H1 (cell line): ENCODE data around the gene SLC12A6. TPM values are rescaled to one million over a fixed set of nuclear protein-coding genes. Genes with fewer than 3 reads are reported as not detected.

Experiments used
- CTCF ChIA-PET: fragments of 300-600 bp; sonication (Branson Sonifier 250); formaldehyde crosslinking; loops from one replicate; lab custom pipeline; 2021; ENCODE audit not compliant: partially characterized antibody; lab: Charles Lee
- POLR2A ChIA-PET: fragments of 300-600 bp; sonication (Branson Sonifier 250); formaldehyde crosslinking; loops from one replicate; lab custom pipeline; 2021; ENCODE audit warnings: inconsistent platforms; ENCODE audit not compliant: partially characterized antibody; lab: Charles Lee
- DNase-seq, 2 experiments: peaks; one replicate each; pipeline versions ENCODE4 v3.0.0 to v3.0.0-alpha.2; 2010 to 2022; ENCODE audit warnings: low spot score in 2 of 2, low read depth in 1 of 2, mixed read lengths in 1 of 2
- FAIRE-seq: peaks from 2 replicates; lab custom pipeline; 2011; peaks lifted over from hg19 to GRCh38; lab: Jason Lieb, UNC
- H2AFZ ChIP-seq: 2 replicates; pipeline ENCODE4 v1.8.1; 2012; ENCODE audit warnings: low read length, inconsistent platforms
- H2AK5ac ChIP-seq: 2 replicates; pipeline ENCODE4 v1.6.1; 2013; ENCODE audit warnings: low read depth, low read length
- H2BK120ac ChIP-seq: replicated peaks from 2 replicates; pipeline ENCODE3; 2013; ENCODE audit warnings: low read depth, low read length, inconsistent platforms
- H2BK12ac ChIP-seq: 2 replicates; pipeline ENCODE4 v1.6.1; 2013; ENCODE audit warnings: low read depth, low read length
- H2BK15ac ChIP-seq: 2 replicates; pipeline ENCODE4 v1.6.1; 2013; ENCODE audit warnings: low read length
- H2BK20ac ChIP-seq: 2 replicates; pipeline ENCODE4 v1.6.1; 2013; ENCODE audit warnings: low read length
- H2BK5ac ChIP-seq: 2 replicates; pipeline ENCODE4 v1.6.1; 2013; ENCODE audit warnings: low read depth, low read length
- H3K14ac ChIP-seq: 2 replicates; pipeline ENCODE4 v1.6.1; 2013; ENCODE audit warnings: inconsistent platforms; ENCODE audit not compliant: insufficient read length
- H3K18ac ChIP-seq: 2 replicates; pipeline ENCODE4 v1.6.1; 2013; ENCODE audit warnings: low read length; ENCODE audit errors: extremely low read depth
- H3K23ac ChIP-seq: 2 replicates; pipeline ENCODE4 v1.6.1; 2013; ENCODE audit warnings: inconsistent platforms; ENCODE audit not compliant: insufficient read length
- H3K23me2 ChIP-seq: 2 replicates; pipeline ENCODE4 v1.6.1; 2013; ENCODE audit warnings: low read depth, low read length
- H3K27ac ChIP-seq: 2 replicates; pipeline ENCODE4 v1.6.1; 2011; ENCODE audit warnings: low read depth, low read length, inconsistent platforms
- H3K27me3 ChIP-seq, 4 experiments: replicated peaks in 1 of 4; 1 replicate in 1 of 4; 2 replicates in 3 of 4; pipeline versions ENCODE4 v1.6.1 to v1.8.1; 2011 to 2013; ENCODE audit warnings: low read length in 3 of 4, mild to moderate bottlenecking in 3 of 4, inconsistent platforms in 2 of 4, mixed read lengths in 2 of 4, moderate library complexity in 1 of 4; ENCODE audit not compliant: control insufficient read depth in 3 of 4, insufficient read depth in 3 of 4; ENCODE audit errors: extremely low read depth in 1 of 4
- H3K36me3 ChIP-seq, 4 experiments: 2 replicates each; pipeline versions ENCODE4 v1.6.1 to v1.8.1; 2011 to 2013; ENCODE audit warnings: mild to moderate bottlenecking in 4 of 4, low read length in 3 of 4, moderate library complexity in 2 of 4, control low read depth in 1 of 4, inconsistent platforms in 1 of 4; ENCODE audit not compliant: insufficient read depth in 4 of 4, control insufficient read depth in 2 of 4
- H3K4ac ChIP-seq: replicated peaks from 2 replicates; pipeline ENCODE3; 2013; ENCODE audit warnings: low read length, low read depth, mixed read lengths, inconsistent platforms; ENCODE audit not compliant: insufficient read length
- H3K4me1 ChIP-seq, 4 experiments: replicated peaks in 1 of 4; 1 replicate in 1 of 4; 2 replicates in 3 of 4; pipeline versions ENCODE4 v1.6.1 to v1.8.1; 2011 to 2013; ENCODE audit warnings: low read length in 3 of 4, inconsistent platforms in 2 of 4, mixed read lengths in 1 of 4; ENCODE audit not compliant: insufficient read depth in 4 of 4, control insufficient read depth in 3 of 4
- H3K4me2 ChIP-seq, 2 experiments: 2 replicates each; pipeline versions ENCODE4 v1.6.1 to v1.8.1; 2011 to 2013; ENCODE audit warnings: low read depth in 2 of 2, low read length in 2 of 2, control low read depth in 1 of 2, inconsistent platforms in 1 of 2, mild to moderate bottlenecking in 1 of 2; ENCODE audit not compliant: insufficient read depth in 1 of 2
- H3K4me3 ChIP-seq, 4 experiments: fragments of 200-600, 300-600 bp in 1 of 4; sonication (generic), shearing (Covaris generic), sonication (Bioruptor Twin) in 1 of 4; 2 replicates each; pipeline versions ENCODE4 v1.5.1 to v1.8.1; 2011 to 2016; ENCODE audit warnings: low read length in 4 of 4, low read depth in 3 of 4, control low read depth in 2 of 4, inconsistent platforms in 2 of 4, mild to moderate bottlenecking in 2 of 4, mixed read lengths in 1 of 4, moderate library complexity in 1 of 4; ENCODE audit not compliant: insufficient read depth in 2 of 4; ENCODE audit errors: extremely low read depth in 1 of 4
- H3K56ac ChIP-seq: replicated peaks from 2 replicates; pipeline ENCODE3; 2013; ENCODE audit warnings: low read depth, mild to moderate bottlenecking, mixed read lengths, low read length, inconsistent platforms; ENCODE audit not compliant: insufficient read length
- H3K79me1 ChIP-seq: 2 replicates; pipeline ENCODE4 v1.6.1; 2013; ENCODE audit warnings: low read depth, low read length, control low read depth
- H3K79me2 ChIP-seq, 2 experiments: 2 replicates each; pipeline versions ENCODE4 v1.6.1 to v1.8.1; 2012 to 2013; ENCODE audit warnings: low read length in 2 of 2, mild to moderate bottlenecking in 2 of 2, inconsistent platforms in 1 of 2; ENCODE audit not compliant: insufficient read depth in 2 of 2, control insufficient read depth in 1 of 2
- H3K9ac ChIP-seq, 4 experiments: replicated peaks in 1 of 4; 1 replicate in 1 of 4; 2 replicates in 3 of 4; pipeline versions ENCODE4 v1.6.1 to v1.8.1; 2011 to 2013; ENCODE audit warnings: low read depth in 3 of 4, low read length in 3 of 4, control low read depth in 2 of 4, mild to moderate bottlenecking in 2 of 4, moderate library complexity in 2 of 4, inconsistent platforms in 1 of 4; ENCODE audit errors: extremely low read depth in 1 of 4
- H3K9me3 ChIP-seq, 2 experiments: 2 replicates each; pipeline versions ENCODE4 v1.6.1 to v1.8.1; 2012 to 2013; ENCODE audit warnings: mild to moderate bottlenecking in 2 of 2, moderate library complexity in 2 of 2, control low read depth in 1 of 2, inconsistent platforms in 1 of 2, low read depth in 1 of 2, low read length in 1 of 2, mixed read lengths in 1 of 2; ENCODE audit not compliant: insufficient read depth in 2 of 2
- H4K20me1 ChIP-seq, 2 experiments: replicated peaks in 1 of 2; 2 replicates each; pipeline versions ENCODE3 to v1.8.1; 2011 to 2013; ENCODE audit warnings: inconsistent platforms in 2 of 2, low read length in 2 of 2, mild to moderate bottlenecking in 1 of 2; ENCODE audit not compliant: insufficient read depth in 2 of 2, control insufficient read depth in 1 of 2
- H4K5ac ChIP-seq: 2 replicates; pipeline ENCODE4 v1.6.1; 2013; ENCODE audit warnings: low read length, low read depth, mixed read lengths, inconsistent platforms; ENCODE audit not compliant: insufficient read length
- H4K8ac ChIP-seq: 2 replicates; pipeline ENCODE4 v1.8.0; 2013; ENCODE audit warnings: mild to moderate bottlenecking, moderate library complexity, low read length, inconsistent platforms; ENCODE audit not compliant: insufficient read depth; ENCODE audit errors: extremely low read depth
- H4K91ac ChIP-seq: replicated peaks from 2 replicates; pipeline ENCODE3; 2013; ENCODE audit warnings: low read length, mixed read lengths, inconsistent platforms; ENCODE audit not compliant: insufficient read length
- BRCA1 ChIP-seq: IDR thresholded peaks from 2 replicates; pipeline ENCODE4 v1.6.1; 2012; ENCODE audit warnings: low read depth, low read length, improper control_type of control experiment
- CBX5 ChIP-seq: fragments of 300-800, 300-1000 bp; sonication (generic); IDR thresholded peaks from 2 replicates; pipeline ENCODE4 v1.7.1; 2016; ENCODE audit warnings: antibody characterized with exemption, low read length, low read depth
- CTBP2 ChIP-seq: IDR thresholded peaks from 2 replicates; pipeline ENCODE4 v1.7.0; 2011; ENCODE audit warnings: borderline replicate concordance, mild to moderate bottlenecking, moderate library complexity, mixed read lengths, low read length; ENCODE audit not compliant: insufficient read depth, insufficient read length
- EP300 ChIP-seq, 2 experiments: IDR thresholded peaks; 1 replicate in 1 of 2; 2 replicates in 1 of 2; pipeline ENCODE4 v1.6.1; 2011 to 2012; ENCODE audit warnings: low read depth in 2 of 2, low read length in 2 of 2, mild to moderate bottlenecking in 2 of 2, borderline replicate concordance in 1 of 2, inconsistent platforms in 1 of 2, moderate library complexity in 1 of 2
- HDAC6 ChIP-seq: IDR thresholded peaks from one replicate; pipeline ENCODE4 v1.7.1; 2012; ENCODE audit warnings: low read depth, mild to moderate bottlenecking, inconsistent platforms, low read length, moderate library complexity
- JUND ChIP-seq: IDR thresholded peaks from 2 replicates; pipeline ENCODE4 v1.6.1; 2011; ENCODE audit warnings: mild to moderate bottlenecking, improper control_type of control experiment, low read length
- POLR2A ChIP-seq, 2 experiments: IDR thresholded peaks; 1 replicate in 1 of 2; 2 replicates in 1 of 2; pipeline ENCODE4 v1.6.1; 2011; ENCODE audit warnings: low read depth in 2 of 2, low read length in 2 of 2, mild to moderate bottlenecking in 2 of 2; ENCODE audit errors: control extremely low read depth in 1 of 2
- RAD21 ChIP-seq, 2 experiments: IDR thresholded peaks in 1 of 2; conservative IDR thresholded peaks in 1 of 2; 2 replicates each; pipeline ENCODE4 v1.6.1; 2011; ENCODE audit warnings: low read depth in 2 of 2, low read length in 2 of 2, improper control_type of control experiment in 1 of 2, inconsistent platforms in 1 of 2, mild to moderate bottlenecking in 1 of 2, moderate library complexity in 1 of 2
- RBBP5 ChIP-seq: IDR thresholded peaks from 2 replicates; pipeline ENCODE4 v1.7.1; 2012; ENCODE audit warnings: low read depth, mild to moderate bottlenecking, inconsistent platforms, low read length, moderate library complexity, borderline replicate concordance
- RFX5 ChIP-seq: IDR thresholded peaks from 2 replicates; pipeline ENCODE4 v1.6.1; 2011; ENCODE audit warnings: low read depth, low read length, improper control_type of control experiment, borderline replicate concordance
- SP2 ChIP-seq: IDR thresholded peaks from 2 replicates; pipeline ENCODE4 v1.6.1; 2012; ENCODE audit warnings: mild to moderate bottlenecking, low read length, inconsistent platforms
- SRF ChIP-seq: IDR thresholded peaks from 2 replicates; pipeline ENCODE4 v1.6.1; 2011; ENCODE audit warnings: mild to moderate bottlenecking, low read depth, low read length, moderate library complexity
- USF2 ChIP-seq: IDR thresholded peaks from 2 replicates; pipeline ENCODE4 v1.6.1; 2011; ENCODE audit warnings: low read length, improper control_type of control experiment
- WGBS, 2 experiments: shearing (Covaris generic) in 1 of 2; methylation state at CpG; one replicate each; pipeline versions ENCODE4 v1.1.6 to v1.1.7; 2013 to 2015; ENCODE audit warnings: low lambda C conversion rate in 2 of 2, mixed read lengths in 2 of 2, inconsistent platforms in 1 of 2, low coverage in 1 of 2, missing lambda C conversion rate in 1 of 2; ENCODE audit not compliant: insufficient replicate concordance in 2 of 2, insufficient coverage in 1 of 2, insufficient read length in 1 of 2; ENCODE audit errors: extremely low coverage in 1 of 2, missing lambda C conversion rate in 1 of 2; 5-methylcytosine and 5-hydroxymethylcytosine counted together
- polyA plus RNA-seq, 7 experiments: library from polyadenylated mRNA; depleted of rRNA in 3 of 7; stranded (reverse) in 5 of 7; unstranded in 2 of 7; fragments of >200 nt in 5 of 7; fragments of 200-250 nt in 2 of 7; gene quantifications; 1 replicate in 5 of 7; 2 replicates in 1 of 7; 4 replicates in 1 of 7; pipeline versions ENCODE4 v1.2.1 to v1.2.3, GENCODE V29; 2011 to 2013; ENCODE audit warnings: missing spikeins in 2 of 7, mixed read lengths in 2 of 7
- total RNA-seq: library from RNA; stranded (reverse); fragmentation: NEBNext Ultra II Directional; extraction: Animal tissue kit (Norgen Biotek cat#: 25700); gene quantifications from 2 replicates; pipeline ENCODE4 v1.2.1, GENCODE V29; 2021

Gene SLC12A6
- total and polyA plus RNA-seq, 2 of the 8 experiments (the other 6 are each of a cell fraction or from before 2014, with no cell fraction given): 9.2 to 11.1 TPM

- ChIA-PET CTCF (interaction anchor here (1.3 to 2.6 kb wide), 5 partner anchors 9 to 245 kb away, joined by 3 to 9 read pairs (median 6); partner anchors contain the start of genes LPCAT4, NOP10 and NUTM1), POLR2A (interaction anchor here (1.2 to 3.5 kb wide), 3 partner anchors 11 to 24 kb away, joined by 3 to 23 read pairs (median 8); partner anchors contain the start of genes LPCAT4, NOP10 and NUTM1)
- Histone ChIP-seq H3K14ac (no peak overlapping the region), H3K23me2 (no peaks in the 10 kb centered on the region), H2BK12ac (no peak overlapping the region), H3K23ac (no peak overlapping the region), H4K5ac (no peak overlapping the region), H3K56ac (no peak overlapping the region), H2AFZ (no peak overlapping the region), H2BK5ac (no peak overlapping the region), H4K20me1 (peaks cover 0 to 6% of the 10 kb centered on the region in 2 experiments), H3K79me1 (no peaks in the 10 kb centered on the region), H3K27ac (no peak overlapping the region), H3K79me2 (no peaks in the 10 kb centered on the region), H3K27me3 (no peaks in the 10 kb centered on the region), H3K4me3 (no peak overlapping the region), H3K4me1 (peaks cover 2 to 8% (median 5%) of the 10 kb centered on the region in 4 experiments; a peak in 5 of 7 replicates), H3K9ac (no peak overlapping the region), H4K8ac (no peak overlapping the region), H3K9me3 (no peaks in the 10 kb centered on the region), H2BK20ac (no peak overlapping the region), H4K91ac (no peak overlapping the region), H2BK120ac (no peak overlapping the region), H3K18ac (no peak overlapping the region), H3K36me3 (peaks cover 4 to 28% (median 17%) of the 10 kb centered on the region in 4 experiments), H2AK5ac (no peak overlapping the region), H3K4ac (no peak overlapping the region), H3K4me2 (no peak overlapping the region), H2BK15ac (no peak overlapping the region)
- no peak for DNase-seq
- WGBS, 2 experiments: 95% methylated on average over 7 of the region's 7 CpGs; no CpG with 5 or more reads in 1 of the 2 experiments
- FAIRE-seq: no peak
- TF ChIP-seq EP300 (IDR thresholded peaks at IDR 0.05; ENCODE audit: borderline replicate concordance in 1 of 2, low read depth in 2 of 2, low read length in 2 of 2) (no peak), SP2 (no peak), CBX5 (no peak), SRF (no peak), BRCA1 (no peak), RAD21 (IDR thresholded peaks at IDR 0.05 in 1 of 2, conservative IDR thresholded peaks at IDR 0.05 in 1 of 2; ENCODE audit: low read depth in 2 of 2, low read length in 2 of 2) (no peak), HDAC6 (no peak), POLR2A (IDR thresholded peaks at IDR 0.05; ENCODE audit: control extremely low read depth in 1 of 2, low read depth in 2 of 2, low read length in 2 of 2) (no peak), USF2 (no peak), RBBP5 (no peak), RFX5 (no peak), CTBP2 (no peak), JUND (no peak)
- TF ChIP-seq, all 59 proteins: peak for 0
These were observed 16.7 kb upstream of the SLC12A6 start for GRCh38 chr15:34354286-34354685.
